GM23338 (cell line): ENCODE measurements around the gene CNIH1.
"Not testable (repeated sequence)": the region's sequence is repeated elsewhere in the genome, so short reads cannot be mapped to it uniquely, and the experiment has no call there.

ENCODE experiments used
- CREB1 ChIP-seq: fragments of 250-450 bp; sonication (Bioruptor Pico); IDR thresholded peaks from 2 replicates; pipeline ENCODE4 v1.5.0; 2020; ENCODE audit warnings: low read depth, mild to moderate bottlenecking, moderate library complexity
- CTCF ChIP-seq, 2 experiments: fragments of 200-600 bp in 1 of 2; sonication (generic) in 1 of 2; conservative IDR thresholded peaks; 2 replicates each; pipeline versions ENCODE4 v1.5.1 to v1.6.1; 2016 to 2017; ENCODE audit warnings: antibody characterized with exemption in 2 of 2, low read depth in 2 of 2, mild to moderate bottlenecking in 2 of 2, moderate library complexity in 1 of 2
- EZH2 ChIP-seq: fragments of 200-600 bp; sonication (generic); IDR thresholded peaks from one replicate; pipeline ENCODE4 v1.8.0; 2017; ENCODE audit warnings: antibody characterized with exemption, mild to moderate bottlenecking, low read depth; ENCODE audit not compliant: unreplicated experiment
- EZH2phosphoT487 ChIP-seq: fragments of 200-600 bp; sonication (generic); IDR thresholded peaks from one replicate; pipeline ENCODE4 v1.8.1; 2018; ENCODE audit warnings: antibody characterized with exemption; ENCODE audit not compliant: unreplicated experiment
- JUNB ChIP-seq: IDR thresholded peaks from one replicate; pipeline ENCODE4 v1.6.1; 2016; ENCODE audit warnings: antibody characterized with exemption; ENCODE audit not compliant: unreplicated experiment
- NANOG ChIP-seq: IDR thresholded peaks from 2 replicates; pipeline ENCODE4 v1.6.1; 2016; ENCODE audit warnings: antibody characterized with exemption, borderline replicate concordance
- POLR2AphosphoS5 ChIP-seq: IDR thresholded peaks from 2 replicates; pipeline ENCODE4 v1.6.1; 2016; ENCODE audit warnings: antibody characterized with exemption, low read depth
- REST ChIP-seq: IDR thresholded peaks from one replicate; pipeline ENCODE4 v1.6.1; 2018; ENCODE audit warnings: antibody characterized with exemption; ENCODE audit not compliant: unreplicated experiment
- ZNF331 ChIP-seq: fragments of 250-450 bp; sonication (Bioruptor Pico); IDR thresholded peaks from 2 replicates; pipeline ENCODE4 v1.5.0; 2020; ENCODE audit warnings: low read depth, mild to moderate bottlenecking, moderate library complexity

DNA sequence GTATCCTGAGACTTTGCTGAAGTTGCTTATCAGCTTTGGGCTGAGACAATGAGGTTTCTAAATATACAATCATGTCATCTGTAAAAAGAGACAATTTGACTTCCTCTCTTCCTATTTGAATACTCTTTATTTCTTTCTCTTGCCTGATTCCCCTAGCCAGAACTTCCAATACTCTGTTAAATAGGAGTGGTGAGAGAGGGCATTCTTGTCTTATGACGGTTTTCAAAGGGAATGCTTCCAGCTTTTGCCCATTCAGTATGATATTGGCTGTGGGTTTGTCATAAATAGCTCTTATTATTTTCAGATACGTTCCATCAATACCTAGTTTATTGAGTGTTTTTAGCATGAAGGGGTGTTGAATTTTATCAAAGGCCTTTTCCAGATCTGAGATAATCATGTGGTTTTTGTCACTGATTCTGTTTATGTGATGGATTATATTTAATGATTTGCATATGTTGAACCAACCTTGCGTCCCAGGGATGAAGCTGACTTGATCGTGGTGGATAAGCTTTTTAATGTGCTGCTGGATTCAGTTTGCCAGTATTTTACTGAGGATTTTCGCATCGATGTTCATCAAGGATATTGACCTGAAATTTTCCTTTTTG, 37.7 kb downstream of the CNIH1 start:
- TF ChIP-seq CTCF (conservative IDR thresholded peaks at IDR 0.05; ENCODE audit: low read depth in 2 of 2); EZH2; EZH2phosphoT487; POLR2AphosphoS5; CREB1 (CRISPR knock-in tag); REST; JUNB; ZNF331; NANOG: not testable (repeated sequence)
